KOPT-K1 (cell line): Measurements from ENCODE around the gene ZNF776.
"Not testable (repeated sequence)": the region's sequence is repeated elsewhere in the genome, so short reads cannot be mapped to it uniquely, and the experiment has no call there.

Source experiments
- H3K27ac ChIP-seq: fragments of 200-600 bp; sonication (generic); 2 replicates; pipeline ENCODE4 v1.5.1; 2016; ENCODE audit warnings: antibody characterized with exemption, mild to moderate bottlenecking, low read depth, low read length; ENCODE audit not compliant: poor library complexity, severe bottlenecking
- H3K36me3 ChIP-seq: fragments of 200-600 bp; sonication (generic); 2 replicates; pipeline ENCODE4 v1.5.1; 2017; ENCODE audit warnings: antibody characterized with exemption, mild to moderate bottlenecking, low read length, moderate library complexity; ENCODE audit not compliant: insufficient read depth
- H3K9me3 ChIP-seq: fragments of 200-600 bp; sonication (generic); 2 replicates; pipeline ENCODE4 v1.5.1; 2017; ENCODE audit warnings: antibody characterized with exemption, low read length, mild to moderate bottlenecking; ENCODE audit not compliant: insufficient read depth, poor library complexity, severe bottlenecking

ZNF776 gene

GRCh38 chr19:57746580-57747471 is at the start of gene ZNF776:
TSS of gene ZNF776 (plus strand) at chr19:57746815. CDS start at chr19:57747059, 244 bp downstream.
- Histone ChIP-seq H3K36me3 (peaks cover 38% of the 10 kb centered on the region), H3K9me3 (no peaks in the 10 kb centered on the region), H3K27ac (peak within 1 kb of the TSS; percentile 78)

DNA sequence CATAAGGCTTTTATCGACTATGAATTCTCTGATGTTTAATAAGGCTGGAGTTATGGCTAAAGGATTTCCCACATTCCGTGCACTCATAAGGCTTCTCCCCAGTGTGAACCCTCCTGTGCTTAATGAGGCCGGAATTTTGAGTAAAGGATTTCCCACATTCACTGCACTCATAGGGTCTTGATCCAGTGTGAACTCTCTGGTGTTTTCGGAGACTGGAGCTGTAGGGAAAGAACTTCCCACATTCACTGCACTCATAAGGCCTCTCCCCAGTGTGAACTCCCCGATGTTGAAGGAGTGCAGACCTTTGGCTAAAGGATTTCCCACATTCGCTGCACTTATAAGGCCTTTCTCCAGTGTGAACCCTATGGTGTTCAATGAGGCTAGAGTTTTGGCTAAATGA is 45.0 kb upstream of the ZNF776 start:
- H3K36me3 ChIP-seq = peaks cover 98% of the 10 kb centered on the region
- peaks cover 12% of the 10 kb centered on the region for H3K9me3 ChIP-seq

DNA sequence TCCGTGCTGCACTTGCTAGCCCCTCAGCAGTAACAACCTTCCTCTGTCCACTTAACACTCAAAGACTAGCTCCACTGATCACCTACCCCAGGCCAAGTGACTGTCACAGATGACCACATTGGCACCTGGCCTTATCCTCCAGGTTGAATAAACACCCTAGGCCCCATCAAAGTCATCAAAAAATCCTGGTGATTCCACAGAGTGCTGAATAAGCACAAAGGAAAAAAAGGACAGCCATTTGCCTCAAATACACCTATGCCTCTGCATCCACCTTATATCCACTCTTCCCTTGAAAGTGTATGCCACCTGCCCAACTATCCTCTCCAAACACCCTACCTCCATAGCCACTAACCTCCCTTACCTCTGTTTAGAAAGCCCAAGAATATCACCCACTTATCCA is 40.3 kb upstream of the ZNF776 start:
- H3K9me3 ChIP-seq = peaks cover 7% of the 10 kb centered on the region
- peaks cover 58% of the 10 kb centered on the region for H3K36me3 ChIP-seq
- no peak overlapping the region for H3K27ac ChIP-seq

More for the DNA sequence above, 45.0 kb upstream of the ZNF776 start:
- H3K27ac ChIP-seq = no peak overlapping the region

GRCh38 chr19:57708641-57709361 is 37.8 kb upstream of the ZNF776 start, which contains the start of gene ZNF154:
TSS of gene ZNF154 (minus strand) at chr19:57709204. CDS start at chr19:57708971, 233 bp downstream.
- peaks cover 34% of the 10 kb centered on the region for H3K36me3 ChIP-seq
- no peaks in the 10 kb centered on the region for H3K9me3 ChIP-seq
- H3K27ac ChIP-seq = peak within 1 kb of the TSS; percentile 73

- Histone ChIP-seq H3K27ac (no peak overlapping the region), H3K9me3 (no peaks in the 10 kb centered on the region), H3K36me3 (peaks cover 26% of the 10 kb centered on the region)
Measured at GRCh38 chr19:57709616-57710015, 37.0 kb upstream of the ZNF776 start.

DNA sequence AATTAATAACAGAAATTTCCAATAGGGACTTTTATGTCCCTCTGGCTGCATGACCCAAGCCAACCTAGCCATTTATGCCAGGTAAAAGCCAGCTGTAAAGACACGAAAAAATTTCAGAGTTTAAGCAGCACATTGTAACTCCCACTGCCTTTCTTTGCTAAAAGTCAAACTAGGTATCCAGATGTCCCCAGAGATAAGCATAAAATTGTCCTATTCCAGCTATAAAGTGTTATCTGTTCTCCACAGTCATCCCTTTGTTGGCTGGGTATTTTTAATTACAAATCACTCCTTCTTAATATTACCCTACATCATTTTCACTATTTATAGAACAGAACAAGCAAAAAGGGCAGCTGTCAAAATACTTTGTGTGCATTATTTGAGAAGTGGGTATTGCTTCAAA is 34.4 kb upstream of the ZNF776 start:
- Histone ChIP-seq H3K27ac (no peak overlapping the region), H3K36me3 (peaks cover 7% of the 10 kb centered on the region; the same call in 1 of the 2 replicates), H3K9me3 (no peaks in the 10 kb centered on the region)

DNA sequence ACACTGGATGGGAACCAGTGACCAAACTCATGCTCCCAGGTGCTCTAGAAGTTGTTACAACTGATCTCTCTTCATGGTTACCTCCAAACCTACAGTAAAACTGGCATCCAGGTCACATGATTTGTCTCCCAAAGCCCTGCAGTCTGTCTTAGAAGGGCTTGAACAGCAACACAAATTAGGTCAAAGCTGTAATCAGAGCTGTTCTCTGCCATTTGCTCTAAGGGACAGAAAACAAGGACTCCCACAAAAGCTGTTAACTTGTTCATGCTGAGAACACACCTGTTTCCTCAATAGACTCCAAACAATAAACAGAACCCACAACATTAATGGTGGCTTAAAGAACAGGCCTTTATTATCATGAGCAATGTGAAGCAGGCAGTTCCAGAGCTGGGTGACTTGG is 27.2 kb upstream of the ZNF776 start:
- Histone ChIP-seq H3K27ac (no peak overlapping the region), H3K36me3 (peaks cover 53% of the 10 kb centered on the region), H3K9me3 (peaks cover 23% of the 10 kb centered on the region)

DNA sequence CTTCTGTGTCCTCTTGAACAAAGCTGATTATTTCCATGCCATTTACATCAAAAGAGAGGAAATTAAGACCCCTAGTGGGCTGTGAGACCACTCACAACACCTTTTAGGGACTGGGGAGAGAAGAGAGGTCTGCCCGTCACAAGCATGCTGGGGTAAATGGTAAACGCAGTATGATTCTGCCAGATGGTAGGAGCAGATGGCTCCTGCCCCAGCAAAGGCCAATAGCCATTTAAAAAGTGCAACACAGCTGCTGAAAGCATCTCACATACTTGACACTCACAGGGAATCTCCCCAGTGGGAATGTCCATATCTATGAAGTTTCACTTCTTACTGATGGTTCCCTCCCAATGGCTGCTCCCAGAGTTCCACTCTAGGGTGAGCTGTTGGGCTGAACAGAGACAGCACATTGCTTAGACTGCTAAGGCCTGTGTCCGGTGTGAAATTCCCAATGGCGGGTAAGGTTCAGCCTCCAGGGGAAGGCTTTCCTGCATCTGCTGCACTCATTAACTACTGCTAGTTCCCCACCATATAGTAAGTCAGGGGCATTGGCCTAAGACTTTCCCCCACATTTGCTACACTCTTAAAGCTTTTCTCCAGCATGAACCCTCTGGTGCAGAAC is 26.6 kb upstream of the ZNF776 start:
- peaks cover 53% of the 10 kb centered on the region for H3K36me3 ChIP-seq
- H3K9me3 ChIP-seq = peaks cover 23% of the 10 kb centered on the region
- H3K27ac ChIP-seq = no peak overlapping the region

- Histone ChIP-seq H3K9me3 (peaks cover 23% of the 10 kb centered on the region), H3K36me3 (peaks cover 53% of the 10 kb centered on the region), H3K27ac (no peak overlapping the region)
Measured at GRCh38 chr19:57720878-57721277, 25.7 kb upstream of the ZNF776 start.

GRCh38 chr19:57738320-57738719 is 8.3 kb upstream of the ZNF776 start:
- H3K9me3 ChIP-seq, H3K27ac ChIP-seq, H3K36me3 ChIP-seq: not testable (repeated sequence)

DNA sequence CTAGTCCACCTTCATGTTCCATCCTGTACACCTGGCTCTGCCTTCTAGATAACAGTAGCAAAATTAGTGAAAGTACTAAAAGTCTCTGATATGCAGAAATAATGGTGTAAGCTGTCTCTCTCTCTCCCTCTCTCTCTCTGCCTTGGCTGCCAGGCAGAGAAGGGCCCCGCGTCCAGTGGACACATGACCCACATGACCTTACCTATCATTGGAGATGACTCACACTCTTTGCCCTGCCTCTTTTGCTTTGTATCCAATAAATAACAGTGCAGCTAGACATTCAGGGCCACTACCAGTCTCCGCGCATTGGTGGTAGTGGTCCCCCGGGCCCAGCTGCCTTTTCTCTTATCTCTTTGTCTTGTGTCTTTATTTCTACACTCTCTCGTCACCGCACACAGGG is 7.8 kb upstream of the ZNF776 start:
- H3K36me3 ChIP-seq, H3K9me3 ChIP-seq, H3K27ac ChIP-seq: not testable (repeated sequence)

GRCh38 chr19:57747472-57747807 is 825 bp downstream of the ZNF776 start:
- Histone ChIP-seq H3K36me3 (peaks cover 44% of the 10 kb centered on the region), H3K27ac (peak overlapping the region; percentile 78), H3K9me3 (no peaks in the 10 kb centered on the region)

- H3K9me3 ChIP-seq = no peaks in the 10 kb centered on the region
- peaks cover 50% of the 10 kb centered on the region for H3K36me3 ChIP-seq
- peak overlapping the region; percentile 78 for H3K27ac ChIP-seq
Measured at GRCh38 chr19:57748029-57748428, 1.4 kb downstream of the ZNF776 start.

DNA sequence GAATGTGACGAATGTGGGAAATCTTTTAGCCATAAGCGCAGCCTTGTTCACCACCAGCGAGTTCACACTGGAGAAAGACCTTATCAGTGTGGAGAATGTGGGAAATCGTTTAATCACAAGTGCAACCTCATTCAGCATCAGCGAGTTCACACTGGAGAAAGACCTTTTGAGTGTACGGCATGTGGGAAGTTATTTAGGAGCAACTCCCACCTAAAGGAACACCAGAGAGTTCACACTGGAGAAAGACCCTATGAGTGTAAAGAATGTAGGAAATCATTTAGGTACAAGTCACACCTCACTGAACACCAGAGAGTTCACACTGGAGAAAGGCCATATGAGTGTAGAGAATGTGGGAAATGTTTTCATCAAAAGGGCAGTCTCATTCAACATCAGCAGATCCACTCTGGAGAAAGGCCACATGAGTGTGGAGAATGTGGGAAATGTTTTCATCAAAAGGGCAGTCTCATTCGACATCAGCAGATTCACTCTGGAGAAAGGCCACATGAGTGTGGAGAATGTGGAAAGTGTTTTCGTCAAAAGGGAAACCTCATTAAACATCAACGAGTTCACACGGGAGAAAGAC is 7.6 kb downstream of the ZNF776 start:
- Histone ChIP-seq H3K36me3 (peaks cover 100% of the 10 kb centered on the region), H3K27ac (no peak overlapping the region)

GRCh38 chr19:57755031-57755430 is 8.4 kb downstream of the ZNF776 start:
- Histone ChIP-seq H3K27ac (no peak overlapping the region), H3K36me3 (peaks cover 100% of the 10 kb centered on the region), H3K9me3 (no peaks in the 10 kb centered on the region)

More for the DNA sequence above, 7.6 kb downstream of the ZNF776 start:
- no peaks in the 10 kb centered on the region for H3K9me3 ChIP-seq
